RWPE1 (cell line): Measurements from ENCODE around the gene GLCCI1.

Experiments
- CTCF ChIA-PET: fragments of 350-600 bp; sonication (Branson Sonifier 250); formaldehyde crosslinking; extraction: SDS; loops from one replicate; lab custom pipeline; 2021; lab: Yijun Ruan, JAX
- POLR2A ChIA-PET: fragments of 400-600 bp; formaldehyde crosslinking; extraction: SDS; loops from one replicate; lab custom pipeline; 2020; ENCODE audit warnings: antibody characterized with exemption; ENCODE audit not compliant: low non-redundant PET; lab: Yijun Ruan, JAX
- DNase-seq: peaks from one replicate; pipeline ENCODE4 v3.0.0; 2012; ENCODE audit warnings: low spot score
- H3K27ac ChIP-seq: fragments of 450-650 bp; 2 replicates; pipeline ENCODE4 v1.5.1; 2017
- CTCF ChIP-seq: fragments of 450-650 bp; conservative IDR thresholded peaks from 2 replicates; pipeline ENCODE4 v1.5.1; 2017; ENCODE audit warnings: low read depth, mild to moderate bottlenecking

Gene GLCCI1

GRCh38 chr7:8125680-8126444, 157.3 kb downstream of the GLCCI1 start:
- DNase-seq = no peak
- CTCF ChIA-PET = interaction anchor here (1.1 kb wide), 1 partner anchor 170 kb away, joined by 3 read pairs; no protein-coding TSS in a partner anchor
- POLR2A ChIA-PET = no interaction called here
- TF ChIP-seq CTCF = no peak
- H3K27ac ChIP-seq = no peak overlapping the region

GRCh38 chr7:8126601-8127167, 158.1 kb downstream of the GLCCI1 start:
- POLR2A ChIA-PET = no interaction called here
- TF ChIP-seq CTCF = no peak
- DNase-seq = no peak
- no peak overlapping the region for H3K27ac ChIP-seq
- CTCF ChIA-PET = interaction anchor here (1.1 kb wide), 1 partner anchor 170 kb away, joined by 3 read pairs; no protein-coding TSS in a partner anchor

GRCh38 chr7:8128449-8129317, 160.1 kb downstream of the GLCCI1 start:
- POLR2A ChIA-PET = no interaction called here
- DNase-seq = no peak
- CTCF ChIA-PET = no interaction called here
- H3K27ac ChIP-seq = no peak overlapping the region
- TF ChIP-seq CTCF = no peak

GRCh38 chr7:8129318-8129659, 160.7 kb downstream of the GLCCI1 start:
- POLR2A ChIA-PET = no interaction called here
- no peak overlapping the region for H3K27ac ChIP-seq
- DNase-seq = no peak
- no peak for TF ChIP-seq CTCF
- CTCF ChIA-PET = no interaction called here

- DNase-seq = no peak
- CTCF ChIA-PET = no interaction called here
- TF ChIP-seq CTCF = no peak
- POLR2A ChIA-PET = no interaction called here
- no peak overlapping the region for H3K27ac ChIP-seq
These were observed 162.1 kb downstream of the GLCCI1 start for GRCh38 chr7:8130663-8131062.
